ENCODE results near the gene PARD6G.

The PARD6G gene

GRCh38 chr18:80172056-80172455 lies 75.3 kb downstream of the PARD6G start:
- Histone ChIP-seq H3K27ac (ENCODE audit: low read depth, low read length, poor library complexity, severe bottlenecking) (no peak overlapping the region), H2AFZ (ENCODE audit: low read length) (no peak overlapping the region), H3K9me3 (ENCODE audit: low read length) (no peaks in the 10 kb centered on the region), H3K4me3 (ENCODE audit: low read depth, low read length, poor library complexity, severe bottlenecking) (no peak overlapping the region), H3K9me2 (ENCODE audit: low read depth, low read length) (no peaks in the 10 kb centered on the region), H3K36me3 (ENCODE audit: insufficient read depth, low read length) (no peaks in the 10 kb centered on the region), H4K20me1 (ENCODE audit: insufficient read depth, low read length) (no peaks in the 10 kb centered on the region), H3K79me2 (ENCODE audit: insufficient read depth, low read length) (no peaks in the 10 kb centered on the region), H3K27me3 (ENCODE audit: insufficient read depth, low read length) (peaks cover 4% of the 10 kb centered on the region; the same call in 1 of the 2 replicates), H3K9ac (ENCODE audit: low read length) (no peak overlapping the region), H3K4me1 (ENCODE audit: insufficient read depth, low read length, severe bottlenecking) (no peaks in the 10 kb centered on the region), H3K4me2 (ENCODE audit: low read length) (no peak overlapping the region), H3F3A (ENCODE audit: insufficient read depth, low read length) (no peaks in the 10 kb centered on the region)
- TF ChIP-seq CTCF (IDR thresholded peaks at IDR 0.05; ENCODE audit: low read length) (no peak), EZH2 (IDR thresholded peaks at IDR 0.05; ENCODE audit: borderline replicate concordance, low read length) (no peak)

- H2AFZ ChIP-seq (ENCODE audit: low read length), result no peak overlapping the region
- peaks cover 4% of the 10 kb centered on the region; the same call in 1 of the 2 replicates for H3K27me3 ChIP-seq (ENCODE audit: insufficient read depth, low read length)
- no peaks in the 10 kb centered on the region for H3F3A ChIP-seq (ENCODE audit: insufficient read depth, low read length)
- TF ChIP-seq CTCF (IDR thresholded peaks at IDR 0.05; ENCODE audit: low read length) (peak; percentile 95), EZH2 (IDR thresholded peaks at IDR 0.05; ENCODE audit: borderline replicate concordance, low read length) (no peak)
- no peak overlapping the region for H3K9ac ChIP-seq (ENCODE audit: low read length)
- no peaks in the 10 kb centered on the region for H3K79me2 ChIP-seq (ENCODE audit: insufficient read depth, low read length)
- no peaks in the 10 kb centered on the region for H4K20me1 ChIP-seq (ENCODE audit: insufficient read depth, low read length)
- H3K27ac ChIP-seq (ENCODE audit: low read depth, low read length, poor library complexity, severe bottlenecking), result no peak overlapping the region
- H3K36me3 ChIP-seq (ENCODE audit: insufficient read depth, low read length), result no peaks in the 10 kb centered on the region
- no peak overlapping the region for H3K4me3 ChIP-seq (ENCODE audit: low read depth, low read length, poor library complexity, severe bottlenecking)
- no peaks in the 10 kb centered on the region for H3K9me2 ChIP-seq (ENCODE audit: low read depth, low read length)
- no peaks in the 10 kb centered on the region for H3K9me3 ChIP-seq (ENCODE audit: low read length)
- H3K4me1 ChIP-seq (ENCODE audit: insufficient read depth, low read length, severe bottlenecking), result no peaks in the 10 kb centered on the region
- H3K4me2 ChIP-seq (ENCODE audit: low read length), result no peak overlapping the region
Observed at GRCh38 chr18:80171054-80171872, 76.1 kb downstream of the PARD6G start.

GRCh38 chr18:80170395-80171053 lies 76.8 kb downstream of the PARD6G start:
- no peaks in the 10 kb centered on the region for H3K36me3 ChIP-seq (ENCODE audit: insufficient read depth, low read length)
- no peaks in the 10 kb centered on the region for H3F3A ChIP-seq (ENCODE audit: insufficient read depth, low read length)
- H2AFZ ChIP-seq (ENCODE audit: low read length), result no peak overlapping the region
- no peaks in the 10 kb centered on the region for H3K79me2 ChIP-seq (ENCODE audit: insufficient read depth, low read length)
- H3K9ac ChIP-seq (ENCODE audit: low read length), result no peak overlapping the region
- H3K27ac ChIP-seq (ENCODE audit: low read depth, low read length, poor library complexity, severe bottlenecking), result no peak overlapping the region
- H3K4me3 ChIP-seq (ENCODE audit: low read depth, low read length, poor library complexity, severe bottlenecking), result no peak overlapping the region
- H3K27me3 ChIP-seq (ENCODE audit: insufficient read depth, low read length), result peaks cover 3% of the 10 kb centered on the region; the same call in 1 of the 2 replicates
- TF ChIP-seq EZH2 (IDR thresholded peaks at IDR 0.05; ENCODE audit: borderline replicate concordance, low read length), result no peak
- TF ChIP-seq CTCF (IDR thresholded peaks at IDR 0.05; ENCODE audit: low read length), result no peak
- H3K4me2 ChIP-seq (ENCODE audit: low read length), result no peak overlapping the region
- H3K9me3 ChIP-seq (ENCODE audit: low read length), result no peaks in the 10 kb centered on the region
- no peaks in the 10 kb centered on the region for H3K4me1 ChIP-seq (ENCODE audit: insufficient read depth, low read length, severe bottlenecking)
- no peaks in the 10 kb centered on the region for H4K20me1 ChIP-seq (ENCODE audit: insufficient read depth, low read length)
- H3K9me2 ChIP-seq (ENCODE audit: low read depth, low read length), result no peaks in the 10 kb centered on the region

Data from OCI-LY1 (cell line).